ENCODE results near the gene GXYLT2. TPM values are rescaled to one million over a fixed set of nuclear protein-coding genes. Genes with fewer than 3 reads are reported as not detected.

The GXYLT2 gene
- total and polyA plus RNA-seq, 8 donors = 0.40 to 27.0 (median 1.4) TPM

DNA sequence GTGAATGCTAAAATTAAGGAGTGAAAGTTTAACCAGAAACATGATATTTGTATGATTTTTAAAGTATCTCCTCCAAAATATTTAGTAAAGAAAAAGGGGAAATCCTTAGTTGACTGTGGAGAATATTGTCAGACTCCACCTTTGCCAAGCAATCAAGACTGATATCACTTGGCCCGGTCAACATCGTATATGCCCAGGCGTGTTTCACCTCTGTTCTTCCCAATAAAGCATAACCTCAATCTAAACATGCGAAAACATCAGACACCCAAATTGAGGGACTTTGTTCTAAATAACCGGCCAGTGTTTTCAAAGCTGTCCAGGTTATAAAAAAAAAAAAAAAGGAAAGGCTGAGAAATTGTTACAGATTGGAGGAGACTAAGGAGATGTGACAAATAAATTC lies 54.6 kb downstream of the GXYLT2 start:
- no peaks in the 10 kb centered on the region for H3K36me3 ChIP-seq
- no peak for TF ChIP-seq POLR2A (IDR thresholded peaks at IDR 0.05)
- TF ChIP-seq, protein P1, sequence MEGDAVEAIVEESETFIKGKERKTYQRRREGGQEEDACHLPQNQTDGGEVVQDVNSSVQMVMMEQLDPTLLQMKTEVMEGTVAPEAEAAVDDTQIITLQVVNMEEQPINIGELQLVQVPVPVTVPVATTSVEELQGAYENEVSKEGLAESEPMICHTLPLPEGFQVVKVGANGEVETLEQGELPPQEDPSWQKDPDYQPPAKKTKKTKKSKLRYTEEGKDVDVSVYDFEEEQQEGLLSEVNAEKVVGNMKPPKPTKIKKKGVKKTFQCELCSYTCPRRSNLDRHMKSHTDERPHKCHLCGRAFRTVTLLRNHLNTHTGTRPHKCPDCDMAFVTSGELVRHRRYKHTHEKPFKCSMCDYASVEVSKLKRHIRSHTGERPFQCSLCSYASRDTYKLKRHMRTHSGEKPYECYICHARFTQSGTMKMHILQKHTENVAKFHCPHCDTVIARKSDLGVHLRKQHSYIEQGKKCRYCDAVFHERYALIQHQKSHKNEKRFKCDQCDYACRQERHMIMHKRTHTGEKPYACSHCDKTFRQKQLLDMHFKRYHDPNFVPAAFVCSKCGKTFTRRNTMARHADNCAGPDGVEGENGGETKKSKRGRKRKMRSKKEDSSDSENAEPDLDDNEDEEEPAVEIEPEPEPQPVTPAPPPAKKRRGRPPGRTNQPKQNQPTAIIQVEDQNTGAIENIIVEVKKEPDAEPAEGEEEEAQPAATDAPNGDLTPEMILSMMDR (IDR thresholded peaks at IDR 0.05) = no peak
- no peak for TF ChIP-seq POLR2AphosphoS5 (IDR thresholded peaks at IDR 0.05)
- TF ChIP-seq EP300 (IDR thresholded peaks at IDR 0.05) = no peak
- peaks cover 0 to 19% (median 4%) of the 10 kb centered on the region in 4 donors for H3K4me1 ChIP-seq
- H3K4me3 ChIP-seq = no peak overlapping the region
- intact Hi-C loops (cut with DNase I; ENCODE audit: low total_unique reads) = loop anchor here (10.0 kb wide), 1 partner anchor 112 kb away; no protein-coding TSS in a partner anchor
- no peak for DNase-seq
- H3K27ac ChIP-seq = no peak overlapping the region
- no peaks in the 10 kb centered on the region for H3K9me3 ChIP-seq
- H3K27me3 ChIP-seq = no peaks in the 10 kb centered on the region
- 41 to 71% (median 51%) methylated on average over 5 of the region's 5 CpGs for WGBS, 5 donors

DNA sequence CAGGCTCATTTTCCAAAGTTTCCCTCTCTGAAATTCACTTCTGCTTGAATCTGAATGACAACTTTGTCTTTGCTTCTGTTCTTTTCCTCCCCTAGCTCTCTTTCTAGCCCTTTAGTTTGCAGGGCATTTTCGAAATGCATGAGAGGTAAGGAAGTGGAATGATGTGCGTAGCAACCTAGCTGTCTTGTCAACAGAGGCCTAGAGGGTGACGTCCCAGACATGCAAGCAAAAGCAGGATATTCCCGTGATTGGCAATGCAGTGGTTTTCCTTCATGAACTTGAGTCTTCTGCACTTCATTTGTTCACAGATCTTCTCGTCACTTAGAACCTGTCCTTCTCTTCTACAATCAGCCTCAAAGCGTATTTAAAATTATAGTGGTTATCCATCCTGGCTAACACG lies 56.9 kb downstream of the GXYLT2 start:
- Histone ChIP-seq H3K27ac (no peak overlapping the region), H3K9me3 (no peaks in the 10 kb centered on the region), H3K36me3 (no peaks in the 10 kb centered on the region), H3K4me3 (no peak overlapping the region), H3K27me3 (no peaks in the 10 kb centered on the region), H3K4me1 (peaks cover 0 to 5% (median 0%) of the 10 kb centered on the region in 4 donors)
- intact Hi-C loops (cut with DNase I; ENCODE audit: low total_unique reads) = loop anchor here (10.0 kb wide), 1 partner anchor 110 kb away; no protein-coding TSS in a partner anchor
- WGBS, 5 donors = 85 to 91% (median 88%) methylated on average over 7 of the region's 7 CpGs
- TF ChIP-seq EP300 (IDR thresholded peaks at IDR 0.05) = no peak
- no peak for TF ChIP-seq POLR2AphosphoS5 (IDR thresholded peaks at IDR 0.05)
- no peak for DNase-seq

DNA sequence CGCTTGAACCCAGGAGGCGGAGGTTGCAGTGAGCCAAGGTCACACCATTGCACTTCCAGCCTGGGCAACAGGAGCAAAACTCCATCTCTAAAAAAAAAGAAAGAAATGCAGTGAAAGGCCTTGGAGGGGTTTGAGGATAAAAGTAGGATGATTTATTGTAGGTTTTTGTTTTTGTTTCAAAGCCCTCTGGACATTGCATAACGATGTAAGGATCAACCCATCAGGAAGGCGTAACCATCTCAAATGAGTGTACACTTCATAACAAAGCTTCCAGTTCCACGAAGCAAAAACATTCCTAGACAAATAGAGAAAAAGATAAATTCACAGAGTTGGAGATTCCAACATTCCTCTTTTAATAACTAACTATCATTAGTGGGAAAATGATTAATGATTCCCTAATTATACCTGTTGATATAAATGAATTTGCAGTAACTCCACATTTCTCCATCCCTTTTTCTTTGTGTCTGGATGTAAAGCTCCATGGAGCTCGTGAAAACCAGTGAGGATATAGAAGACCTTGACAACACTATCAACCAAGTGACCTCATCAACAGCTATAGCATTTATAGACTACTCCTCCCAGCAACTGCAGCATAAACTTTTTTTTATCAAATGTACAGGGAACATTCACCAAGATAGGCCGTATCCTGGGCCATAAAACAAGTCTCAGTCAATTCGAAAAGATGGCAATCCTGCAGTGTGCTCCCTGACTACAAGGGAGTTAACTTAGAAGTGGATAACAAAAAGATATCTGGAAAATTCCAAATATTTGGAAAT lies 60.1 kb downstream of the GXYLT2 start:
- no peak for TF ChIP-seq POLR2AphosphoS5 (IDR thresholded peaks at IDR 0.05)
- Histone ChIP-seq H3K27ac (no peak overlapping the region), H3K4me3 (no peak overlapping the region), H3K27me3 (no peaks in the 10 kb centered on the region), H3K4me1 (no peaks in the 10 kb centered on the region), H3K36me3 (no peaks in the 10 kb centered on the region), H3K9me3 (no peaks in the 10 kb centered on the region)
- intact Hi-C loops (cut with DNase I; ENCODE audit: low total_unique reads) = loop anchor here (10.0 kb wide), 1 partner anchor 107 kb away; no protein-coding TSS in a partner anchor
- no peak for DNase-seq
- WGBS, 5 donors = 79 to 84% (median 81%) methylated on average over 8 of the region's 8 CpGs

DNA sequence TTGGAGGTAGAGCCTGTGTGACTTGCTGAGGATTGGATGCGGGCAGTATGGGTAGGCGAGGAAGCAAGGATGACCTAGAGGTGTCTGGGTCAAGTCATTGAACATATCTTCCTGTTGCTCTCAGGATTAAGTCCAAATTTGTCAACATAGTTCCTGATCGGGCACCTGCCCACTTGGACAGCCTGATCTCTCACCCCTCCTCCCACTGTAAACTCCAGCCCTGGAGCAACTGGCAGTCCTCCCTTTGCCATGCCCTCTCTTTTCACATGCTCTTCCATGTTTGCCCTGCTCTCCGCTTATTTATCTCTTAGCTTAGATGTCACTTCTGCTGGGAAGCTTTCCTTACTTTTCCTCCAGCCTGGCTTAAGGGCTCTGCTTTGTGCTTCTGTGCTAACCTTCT lies 61.2 kb downstream of the GXYLT2 start:
- intact Hi-C loops (cut with DNase I; ENCODE audit: low total_unique reads) = loop anchor here (10.0 kb wide), 1 partner anchor 106 kb away; no protein-coding TSS in a partner anchor
- WGBS, 5 donors = 75 to 88% (median 82%) methylated on average over 4 of the region's 4 CpGs

DNA sequence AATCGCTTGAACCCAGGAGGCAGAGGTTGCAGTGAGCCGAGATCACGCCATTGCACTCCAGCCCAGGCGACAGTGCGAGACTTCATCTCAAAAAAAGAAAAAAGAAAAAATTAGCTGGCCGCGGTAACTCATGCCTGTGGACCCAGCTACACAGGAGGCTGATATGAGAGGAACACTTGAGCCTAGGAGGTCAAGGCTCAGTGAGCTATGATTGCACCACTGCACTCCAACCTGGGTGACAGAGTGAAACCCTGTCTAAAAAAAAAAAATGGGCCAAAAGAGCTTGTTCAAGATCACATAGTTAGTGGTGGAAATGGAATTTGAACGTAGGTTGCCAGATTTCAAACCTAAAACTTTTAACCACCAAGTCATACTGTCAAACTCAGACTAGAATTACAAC lies 62.5 kb downstream of the GXYLT2 start:
- TF ChIP-seq POLR2A (IDR thresholded peaks at IDR 0.05) (no peak), EP300 (IDR thresholded peaks at IDR 0.05) (no peak), POLR2AphosphoS5 (IDR thresholded peaks at IDR 0.05) (no peak)
- TF ChIP-seq, protein P1 (IDR thresholded peaks at IDR 0.05) = no peak
- WGBS, 5 donors = 85 to 98% (median 95%) methylated on average over 8 of the region's 8 CpGs
- Histone ChIP-seq H3K27me3 (no peaks in the 10 kb centered on the region), H3K4me1 (peaks cover 0 to 17% (median 0%) of the 10 kb centered on the region in 4 donors), H3K4me3 (no peak overlapping the region), H3K9me3 (no peaks in the 10 kb centered on the region), H3K27ac (no peak overlapping the region), H3K36me3 (no peaks in the 10 kb centered on the region)
- intact Hi-C loops (cut with DNase I; ENCODE audit: low total_unique reads) = no loop called here
- DNase-seq = no peak

More for the DNA sequence above, 61.2 kb downstream of the GXYLT2 start:
- no peak overlapping the region for H3K4me3 ChIP-seq
- H3K27me3 ChIP-seq = no peaks in the 10 kb centered on the region
- H3K27ac ChIP-seq = no peak overlapping the region
- H3K9me3 ChIP-seq = no peaks in the 10 kb centered on the region
- no peaks in the 10 kb centered on the region for H3K36me3 ChIP-seq
- TF ChIP-seq EP300 (IDR thresholded peaks at IDR 0.05) (no peak), POLR2AphosphoS5 (IDR thresholded peaks at IDR 0.05) (no peak), POLR2A (IDR thresholded peaks at IDR 0.05) (no peak)
- TF ChIP-seq, protein P1 (IDR thresholded peaks at IDR 0.05) = no peak
- no peak for DNase-seq
- peaks cover 0 to 9% (median 0%) of the 10 kb centered on the region in 4 donors for H3K4me1 ChIP-seq

Data from stomach (tissue), 9 donors.